Measurements from ENCODE around the gene AIMP2.
"Not testable (repeated sequence)": the region's sequence is repeated elsewhere in the genome, so short reads cannot be mapped to it uniquely, and the experiment has no call there.

AIMP2 gene

DNA sequence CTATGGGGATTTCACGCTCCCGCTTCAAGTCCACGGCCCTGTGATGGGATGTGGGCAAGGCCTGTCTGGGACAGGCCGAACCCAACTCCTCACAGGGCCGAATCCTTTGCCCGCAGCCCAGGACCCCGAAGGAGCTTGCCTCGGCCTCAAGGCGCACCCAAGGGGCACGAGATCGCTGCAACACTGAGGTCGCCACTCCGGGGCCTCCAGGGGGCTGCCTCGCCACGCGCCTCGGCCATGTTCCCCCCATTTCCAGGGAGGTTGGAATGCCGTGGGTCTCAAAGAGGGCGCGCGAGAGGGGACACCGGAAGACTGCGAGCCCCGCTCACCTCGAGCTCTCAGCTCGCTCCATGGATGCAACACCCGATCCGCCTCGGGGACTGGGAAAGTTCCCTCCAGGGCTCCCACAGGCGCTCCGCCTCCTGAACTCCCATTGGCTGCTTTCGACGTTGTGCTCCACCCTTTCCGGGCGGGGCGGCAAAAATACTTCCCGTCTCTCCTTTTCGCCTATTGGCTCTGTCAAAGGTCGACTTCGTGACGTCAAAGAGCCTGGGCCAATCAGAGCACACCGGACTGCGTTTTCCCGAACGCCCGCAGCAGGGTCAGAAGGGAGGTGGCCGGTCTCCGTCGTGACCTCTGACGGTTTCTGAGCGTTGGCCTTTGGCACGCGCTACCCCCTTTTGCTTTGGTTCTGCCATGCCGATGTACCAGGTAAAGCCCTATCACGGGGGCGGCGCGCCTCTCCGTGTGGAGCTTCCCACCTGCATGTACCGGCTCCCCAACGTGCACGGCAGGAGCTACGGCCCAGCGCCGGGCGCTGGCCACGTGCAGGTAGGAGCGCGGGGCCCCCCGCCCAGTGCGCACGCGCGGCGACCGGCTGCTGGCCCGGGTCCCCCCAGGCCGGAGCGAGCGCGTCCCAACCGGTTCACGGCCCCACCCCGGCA is at the start of gene AIMP2, which contains the start of gene PMS2:
Gene AIMP2 (plus strand): TSS at position 605 of the 944 bp plus-strand sequence. CDS start 92 bp downstream, at position 697.
Gene PMS2 (minus strand): TSS at position 382 of the 944 bp plus-strand sequence. CDS start 30 bp downstream, at position 352.
- DNase-seq, result peak; percentile 82 to 93

DNA sequence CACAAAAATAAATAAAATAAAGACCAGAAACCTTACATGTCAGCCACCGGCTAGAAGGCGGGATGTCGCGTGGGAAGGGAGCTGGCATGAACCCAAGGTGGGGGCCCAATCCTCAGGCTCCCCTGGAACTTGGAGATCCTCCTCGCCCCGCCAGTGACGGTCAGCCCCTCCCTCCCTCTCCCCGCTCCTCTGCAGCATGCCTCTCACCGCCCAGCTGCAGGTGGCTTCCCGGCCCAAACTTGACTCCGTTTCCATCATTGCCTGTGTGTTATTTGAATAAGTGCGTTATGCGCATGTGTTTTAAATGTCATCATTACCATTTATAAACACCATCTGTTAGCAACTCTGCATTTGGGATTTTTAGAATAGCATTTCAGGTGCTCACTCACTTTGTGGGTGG is 45.9 kb upstream of the AIMP2 start:
- DNase-seq, result not testable (repeated sequence)

DNA sequence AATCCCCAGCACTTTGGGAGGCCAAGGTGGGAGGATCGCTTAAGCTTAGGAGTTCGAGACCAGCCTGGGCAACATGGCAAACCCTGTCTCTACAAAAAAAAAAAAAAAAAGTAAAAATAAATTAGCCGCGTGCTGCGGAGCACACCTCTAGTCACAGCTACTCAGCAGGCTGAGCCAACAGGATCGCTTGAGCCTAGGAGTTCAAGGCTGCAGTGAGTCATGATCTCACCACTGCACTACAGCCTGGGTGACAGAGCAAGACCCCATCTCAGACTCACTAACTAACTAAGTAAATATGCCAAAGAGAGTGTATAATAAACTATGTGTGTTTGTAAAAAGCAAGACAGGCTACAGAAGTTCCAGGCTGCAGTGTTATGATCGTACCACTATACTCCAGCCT is 45.3 kb upstream of the AIMP2 start:
- DNase-seq, result not testable (repeated sequence)

DNA sequence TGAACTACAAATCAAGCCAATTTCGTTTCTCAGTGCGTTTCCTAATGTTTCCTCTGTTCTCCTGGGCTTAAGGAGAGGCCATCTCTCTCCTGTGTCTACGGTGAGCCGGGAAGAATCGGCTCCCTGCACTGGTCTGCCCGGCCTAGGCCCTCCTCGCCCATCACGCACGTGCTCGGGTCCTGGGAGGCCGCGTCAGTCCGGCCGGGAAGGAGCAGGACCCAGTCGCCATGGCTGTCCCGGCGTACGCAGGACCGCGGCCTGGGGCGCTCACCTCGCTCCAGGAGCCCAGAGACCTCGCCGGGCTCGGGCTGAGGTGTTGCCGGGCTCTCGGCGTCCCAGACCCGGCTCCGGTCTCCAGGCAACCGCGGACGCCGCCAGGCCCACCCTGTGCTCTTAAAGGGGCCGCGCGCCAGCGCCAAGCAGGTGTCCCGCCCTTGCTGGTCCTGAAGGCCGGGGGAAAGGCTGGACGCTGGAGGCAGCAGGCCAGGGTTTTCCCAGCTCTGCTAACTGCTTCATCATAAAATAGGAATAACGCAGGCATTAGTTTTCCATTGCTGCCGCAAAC is 38.6 kb upstream of the AIMP2 start, which contains the start of gene RSPH10B:
Gene RSPH10B (minus strand): TSS at position 343 of the 565 bp plus-strand sequence. CDS start 3,573 bp downstream, outside the sequence.
- not testable (repeated sequence) for DNase-seq

DNA sequence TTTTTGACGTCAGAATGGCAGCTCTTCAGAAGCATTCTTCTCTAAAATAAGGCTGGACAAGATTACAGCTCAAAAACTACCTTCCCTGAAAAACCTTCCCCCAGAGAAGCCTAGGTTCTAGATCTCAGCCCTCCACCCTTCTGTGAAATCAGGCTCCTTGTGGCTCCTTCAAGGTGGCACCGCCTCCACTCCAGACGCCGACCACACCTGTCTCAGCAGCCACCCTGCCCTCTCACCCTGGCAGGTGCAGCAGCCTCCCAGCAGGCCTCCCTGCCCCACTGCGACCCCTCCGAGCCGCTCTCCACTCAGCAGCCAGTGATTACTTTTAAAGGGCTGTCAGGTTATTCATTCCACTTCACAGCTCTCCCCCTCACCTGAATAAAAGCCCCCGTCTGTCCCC is 35.5 kb upstream of the AIMP2 start:
- DNase-seq, result not testable (repeated sequence)

DNA sequence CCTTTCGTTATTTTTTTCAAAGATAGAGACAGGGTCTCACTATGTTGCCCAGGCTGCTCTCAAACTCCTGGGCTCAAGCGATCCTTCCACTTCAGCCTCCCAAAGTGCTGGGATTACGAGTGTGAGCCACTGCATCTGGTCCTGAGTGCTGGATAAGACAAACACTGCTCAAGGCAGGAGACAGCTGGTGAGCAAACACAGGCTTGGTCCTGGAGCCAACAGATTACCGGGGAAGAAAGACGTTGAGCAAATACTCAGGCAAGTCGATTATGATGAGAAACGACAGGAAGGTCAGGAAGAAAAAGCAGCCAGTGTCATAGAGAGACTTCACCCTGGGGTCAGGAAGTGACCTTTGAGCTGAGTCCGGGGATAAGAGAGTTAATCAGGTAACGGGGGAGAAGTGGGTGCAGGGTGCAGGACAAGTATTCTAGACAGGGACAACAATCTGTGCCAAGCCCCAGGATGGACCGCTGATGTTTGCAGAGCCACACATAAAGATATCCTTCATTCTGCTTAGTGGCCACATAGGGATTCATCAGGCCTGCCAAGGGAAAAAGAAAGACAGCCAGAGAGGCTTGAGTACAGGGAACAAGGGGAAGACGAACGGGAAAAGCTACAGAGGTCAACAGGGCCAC is 29.3 kb upstream of the AIMP2 start:
- DNase-seq, result not testable (repeated sequence)

DNA sequence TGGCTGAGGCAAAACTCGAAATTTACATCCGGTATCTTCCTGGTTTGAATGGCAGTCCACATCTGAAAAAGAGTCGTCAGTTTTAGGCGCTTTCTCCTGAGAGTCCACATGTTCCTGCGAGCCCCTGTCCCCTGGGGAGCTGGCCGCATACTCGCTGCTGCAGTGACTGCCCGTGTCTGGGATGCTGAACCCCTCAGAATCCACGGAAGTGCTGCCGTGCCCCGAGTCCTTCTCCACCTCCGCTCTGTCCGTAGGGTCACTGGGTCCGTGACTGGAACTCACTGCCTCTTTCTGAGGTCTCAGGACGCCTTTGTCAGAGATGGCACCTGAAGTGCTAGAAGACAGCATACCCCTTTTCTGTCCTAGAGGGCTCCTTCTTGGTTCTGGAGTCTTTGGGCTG is 22.0 kb upstream of the AIMP2 start:
- not testable (repeated sequence) for DNase-seq

DNA sequence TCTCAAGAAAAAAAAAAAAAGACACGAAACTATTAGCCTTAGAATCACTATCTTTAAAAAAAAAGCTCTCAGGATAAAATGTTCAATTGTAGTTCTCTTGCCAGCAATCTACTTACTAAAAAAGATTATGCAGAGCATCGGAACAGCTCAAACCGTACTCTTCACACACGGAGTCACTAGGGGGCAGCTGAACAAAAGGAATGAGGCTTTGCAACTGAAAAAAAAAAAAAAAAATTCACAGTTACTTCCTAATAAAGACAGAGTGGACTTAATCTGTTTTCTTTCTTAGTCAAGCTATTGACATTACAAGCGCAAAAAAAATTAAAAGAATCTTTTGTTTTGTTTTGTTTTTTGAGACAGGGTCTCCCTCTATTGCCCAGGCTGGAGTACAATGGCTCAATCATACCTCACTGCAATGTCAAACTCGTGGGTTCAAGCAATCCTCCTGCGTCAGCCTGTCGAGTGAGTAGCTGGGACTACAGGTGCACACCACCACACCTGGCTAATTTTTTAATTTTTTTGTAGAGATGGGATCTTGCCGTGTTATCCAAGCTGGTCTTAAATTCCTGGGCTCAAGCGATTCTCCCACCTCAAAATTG is 11.8 kb upstream of the AIMP2 start:
- DNase-seq, result peak; percentile 53 to 67

DNA sequence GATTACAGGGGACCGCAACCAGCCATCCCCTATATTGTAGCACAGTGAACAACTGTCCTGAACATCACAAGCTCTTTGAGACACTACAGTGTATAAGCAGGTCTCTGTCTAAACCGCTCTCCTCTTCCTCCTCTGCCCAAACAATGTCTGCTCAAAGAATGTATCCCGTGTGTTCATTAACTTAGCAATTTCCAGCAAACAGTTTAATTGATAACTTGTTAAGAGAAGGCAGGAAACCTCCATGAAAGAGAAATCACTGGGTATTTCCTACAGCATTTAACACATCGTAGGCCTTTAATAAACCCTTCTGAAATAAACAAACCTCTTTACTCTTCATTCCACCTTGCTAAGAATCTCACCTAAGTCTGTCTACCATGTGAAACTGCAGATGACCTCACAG is 1.7 kb upstream of the AIMP2 start:
- no peak for DNase-seq

DNA sequence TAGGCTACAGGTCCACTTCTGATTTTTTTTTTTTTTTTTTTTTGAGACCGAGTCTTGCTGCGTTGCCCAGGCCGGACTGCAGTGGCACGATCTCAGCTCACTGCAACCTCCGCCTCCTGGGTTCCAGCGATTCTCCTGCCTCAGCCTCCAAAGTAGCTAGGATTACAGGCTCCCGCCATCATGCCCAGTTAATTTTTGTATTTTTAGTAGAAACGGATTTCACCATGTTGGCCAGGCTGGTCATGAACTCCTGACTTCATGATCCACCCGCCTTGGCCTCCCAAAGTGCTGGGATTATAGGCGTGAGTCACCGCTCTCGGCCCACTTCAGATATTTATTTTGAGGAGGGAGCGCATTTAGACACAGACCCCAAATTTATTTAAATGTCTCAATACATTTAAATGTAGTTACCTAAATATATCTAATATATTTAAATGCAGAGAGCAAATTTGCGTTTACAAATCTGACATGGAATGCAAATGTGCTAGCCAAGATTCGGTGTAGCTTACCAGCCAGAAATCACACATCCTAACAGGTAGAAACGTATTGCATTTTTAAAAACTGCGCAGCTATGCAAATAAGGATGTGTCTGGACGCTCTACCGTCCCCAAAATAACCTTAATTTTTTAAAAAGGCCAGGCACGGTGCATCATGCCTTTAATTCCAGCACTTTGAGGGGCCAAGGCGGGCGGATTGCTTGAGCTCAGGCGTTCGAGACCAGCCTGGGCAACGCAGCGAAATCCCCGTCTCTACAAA is 1.1 kb upstream of the AIMP2 start:
- not testable (repeated sequence) for DNase-seq

DNA sequence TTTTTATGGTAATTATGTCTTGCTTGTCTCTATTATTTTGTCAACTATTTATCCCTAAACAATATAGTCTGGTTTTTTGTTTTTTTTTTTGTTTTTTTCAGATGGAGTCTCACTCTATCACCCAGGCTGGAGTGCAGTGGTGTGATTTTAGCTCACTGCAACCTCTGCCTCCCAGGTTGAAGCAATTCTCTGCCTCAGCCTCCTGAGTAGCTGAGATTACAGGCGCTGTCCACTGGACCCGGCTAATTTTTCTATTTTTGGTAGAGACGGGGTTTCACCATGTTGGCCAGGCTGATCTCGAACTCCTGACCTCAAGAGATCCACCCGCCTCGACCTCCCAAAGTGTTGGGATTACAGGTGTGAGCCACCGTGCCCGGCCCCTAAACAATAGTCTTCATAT is 1.3 kb downstream of the AIMP2 start:
- DNase-seq, result not testable (repeated sequence)

DNA sequence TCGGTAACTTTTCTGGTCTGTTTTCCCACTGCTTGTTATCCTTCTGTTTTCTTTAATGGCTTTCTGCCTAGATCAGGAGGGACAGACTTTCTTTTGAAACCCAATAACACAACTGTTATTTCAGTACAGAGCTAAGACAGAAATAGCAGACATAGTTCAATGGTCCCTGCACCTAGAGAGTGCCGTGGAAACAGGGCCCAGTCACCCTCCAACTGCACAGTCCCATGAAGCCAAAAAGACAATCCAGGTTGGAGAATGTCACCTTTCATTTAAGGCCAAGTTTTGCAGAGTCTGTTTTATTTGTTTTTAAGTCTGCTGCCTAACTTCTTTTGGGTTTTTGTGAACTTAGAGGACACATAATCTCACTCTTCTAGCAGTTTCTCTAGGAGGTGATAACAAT is 2.5 kb downstream of the AIMP2 start:
- no peak for DNase-seq

DNA sequence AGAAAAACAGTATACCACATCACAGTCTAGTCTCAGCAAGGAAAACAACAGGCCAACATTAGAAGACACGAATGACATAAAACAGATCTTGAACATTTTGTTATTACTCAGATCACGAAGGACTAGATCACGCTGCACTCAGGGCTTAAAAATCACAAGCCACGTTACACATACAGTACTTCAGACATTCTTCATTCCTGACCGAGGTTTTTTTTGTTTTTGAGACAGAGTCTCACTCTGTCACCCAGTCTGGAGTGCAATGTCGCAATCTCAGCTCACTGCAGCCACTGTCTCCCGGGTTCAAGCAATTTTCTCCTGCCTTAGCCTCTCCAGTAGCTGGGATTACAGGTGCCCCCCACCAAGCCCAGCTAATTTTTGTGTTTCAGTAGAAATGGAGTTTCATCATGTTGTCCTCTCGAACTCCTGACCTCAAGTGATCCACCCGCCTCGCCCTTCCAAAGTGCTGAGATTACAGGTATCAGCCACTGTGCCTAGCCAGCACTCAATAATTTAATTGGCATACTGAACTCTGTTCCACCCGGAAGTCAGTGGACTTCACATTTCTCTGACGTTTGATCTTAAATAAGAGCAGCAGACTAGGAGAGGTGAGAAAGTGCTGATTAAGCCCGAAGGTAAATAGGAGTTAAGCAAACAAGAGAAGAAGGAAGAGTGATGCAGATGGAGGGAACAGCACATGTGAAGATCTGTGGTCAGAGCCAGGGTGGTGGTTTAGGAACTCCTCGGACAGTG is 3.5 kb downstream of the AIMP2 start:
- DNase-seq, result no peak

DNA sequence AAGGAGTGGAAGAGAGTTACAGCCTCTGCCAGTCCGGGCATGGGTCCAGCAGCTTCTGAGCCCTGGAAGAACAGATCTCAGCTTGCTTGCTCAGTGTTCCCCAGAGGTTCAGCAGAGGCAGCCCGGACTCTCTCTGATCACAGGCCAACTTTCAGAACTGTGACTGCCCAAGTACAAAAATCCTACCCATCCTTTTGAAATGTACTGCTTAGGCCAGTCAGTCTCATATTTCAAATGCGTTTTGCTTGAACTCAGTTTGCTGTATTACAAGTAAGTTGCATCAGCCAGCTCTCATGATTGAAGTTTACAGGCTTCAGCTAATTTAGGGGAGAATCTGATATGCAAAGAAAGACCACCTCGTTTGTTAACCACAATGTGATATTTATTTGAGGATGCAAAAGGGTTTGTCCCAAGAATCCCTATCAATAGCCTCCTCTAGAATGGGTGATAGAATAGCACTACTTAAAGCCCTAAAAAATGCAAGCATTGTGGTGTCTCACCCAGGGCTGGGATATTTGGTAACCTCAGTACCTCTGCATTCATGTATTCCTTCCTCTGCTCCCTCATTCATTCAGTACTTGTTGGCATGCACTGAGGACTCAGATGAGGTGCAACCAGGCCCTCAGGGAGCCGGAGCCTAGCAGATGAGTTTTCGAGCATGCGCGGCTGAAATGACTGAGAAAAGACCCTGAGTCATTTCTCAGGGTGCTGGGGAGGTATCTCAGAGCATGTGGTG is 7.0 kb downstream of the AIMP2 start:
- DNase-seq, result no peak

DNA sequence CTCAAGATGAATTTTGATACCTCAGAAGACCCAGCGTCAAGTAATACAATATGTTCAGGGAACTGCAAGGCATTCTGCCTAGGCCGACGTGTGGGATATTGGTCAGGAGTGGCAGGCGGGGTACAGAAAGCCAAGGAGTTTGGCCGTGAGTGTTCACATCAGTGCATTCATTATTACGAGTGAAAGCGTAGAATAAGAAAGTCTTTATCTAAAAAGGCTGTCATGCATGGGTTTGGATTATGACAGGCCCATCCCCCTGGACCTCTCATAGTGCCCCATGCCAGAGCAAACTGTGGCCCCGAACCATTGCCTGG is 7.5 kb downstream of the AIMP2 start:
- no peak for DNase-seq

DNA sequence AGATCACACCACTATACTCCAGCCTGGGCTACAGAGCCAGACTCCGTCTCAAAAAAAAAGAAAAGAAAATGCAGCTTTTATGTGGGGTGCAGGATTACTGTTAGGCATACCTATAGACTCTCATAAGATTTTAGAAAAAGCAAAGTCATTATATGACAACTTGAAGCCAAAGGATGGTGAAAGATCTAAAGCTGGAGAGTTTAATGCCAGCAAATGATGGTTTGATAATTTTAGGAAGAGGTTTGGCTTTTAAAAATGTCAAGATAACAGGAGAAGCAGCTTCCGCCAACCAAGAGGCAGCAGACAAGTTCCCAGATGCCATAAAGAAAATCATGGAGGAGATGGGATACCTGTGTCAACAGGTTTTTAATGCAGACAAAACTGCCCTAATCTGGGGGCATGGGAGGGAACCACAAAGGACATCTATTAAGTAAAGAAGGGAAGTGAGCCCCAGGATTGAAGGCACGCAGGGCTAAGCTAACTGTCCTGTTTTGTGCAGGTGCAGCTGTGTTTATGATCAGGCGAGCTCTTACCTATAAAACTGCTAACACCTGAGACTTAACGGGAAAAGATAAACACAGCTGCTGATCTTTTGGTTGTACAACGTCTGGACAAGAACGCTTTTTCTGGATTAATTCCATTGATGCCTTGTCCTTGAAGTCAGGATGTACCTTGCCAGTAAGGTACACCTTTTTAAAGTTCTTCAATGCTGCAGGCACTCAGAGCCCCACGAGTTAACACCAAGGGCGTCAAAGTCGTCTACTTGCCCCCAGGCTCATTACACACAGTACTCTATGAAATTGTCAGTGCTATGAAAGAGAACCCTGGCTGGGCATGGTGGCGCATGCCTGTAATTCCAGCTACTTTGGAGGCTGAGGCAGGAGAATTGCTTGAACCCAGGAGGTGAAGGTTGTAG is 11.6 kb downstream of the AIMP2 start:
- DNase-seq, result no peak

DNA sequence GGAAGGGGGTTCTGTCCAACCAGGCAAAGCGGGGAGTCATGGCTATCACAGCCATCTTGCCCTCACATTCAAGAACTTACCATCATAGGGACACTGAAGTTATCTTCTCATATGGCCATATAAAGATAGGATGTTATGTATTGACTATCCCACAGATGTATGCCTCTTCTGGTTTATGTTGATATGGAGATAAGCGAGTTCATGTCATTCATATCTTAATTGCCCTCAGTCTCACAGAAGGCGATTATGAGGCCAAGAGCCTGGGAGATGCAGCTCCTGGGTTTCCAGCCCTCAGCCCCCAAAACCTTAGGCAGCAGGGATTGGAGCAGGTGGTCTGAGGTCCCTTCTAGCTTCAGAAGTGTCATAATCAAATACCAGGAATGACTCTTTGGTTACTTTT is 13.6 kb downstream of the AIMP2 start:
- no peak for DNase-seq

DNA sequence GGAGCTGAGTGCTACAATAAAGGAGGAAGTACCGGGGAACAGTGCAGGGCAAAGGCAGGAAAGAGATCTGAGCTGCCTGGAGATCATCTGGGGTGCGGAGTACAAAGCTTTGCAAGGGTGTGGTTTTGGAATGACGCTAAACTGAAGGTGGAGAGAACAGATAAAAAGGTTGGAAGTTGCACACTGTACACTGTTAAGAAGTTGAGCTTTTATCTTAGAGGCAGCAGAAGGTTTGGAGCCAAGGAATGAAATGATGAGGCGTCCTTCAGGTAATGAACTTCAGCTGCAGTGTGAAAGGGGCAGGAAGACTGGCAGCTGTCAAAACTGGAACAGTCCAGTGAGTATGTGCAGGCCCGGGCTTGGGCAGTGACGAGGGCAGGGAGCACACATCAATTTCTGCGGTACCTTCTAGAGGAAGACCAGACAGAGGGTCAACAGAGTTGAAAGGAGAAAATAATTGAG is 14.9 kb downstream of the AIMP2 start:
- peak; percentile 59 to 73 for DNase-seq

DNA sequence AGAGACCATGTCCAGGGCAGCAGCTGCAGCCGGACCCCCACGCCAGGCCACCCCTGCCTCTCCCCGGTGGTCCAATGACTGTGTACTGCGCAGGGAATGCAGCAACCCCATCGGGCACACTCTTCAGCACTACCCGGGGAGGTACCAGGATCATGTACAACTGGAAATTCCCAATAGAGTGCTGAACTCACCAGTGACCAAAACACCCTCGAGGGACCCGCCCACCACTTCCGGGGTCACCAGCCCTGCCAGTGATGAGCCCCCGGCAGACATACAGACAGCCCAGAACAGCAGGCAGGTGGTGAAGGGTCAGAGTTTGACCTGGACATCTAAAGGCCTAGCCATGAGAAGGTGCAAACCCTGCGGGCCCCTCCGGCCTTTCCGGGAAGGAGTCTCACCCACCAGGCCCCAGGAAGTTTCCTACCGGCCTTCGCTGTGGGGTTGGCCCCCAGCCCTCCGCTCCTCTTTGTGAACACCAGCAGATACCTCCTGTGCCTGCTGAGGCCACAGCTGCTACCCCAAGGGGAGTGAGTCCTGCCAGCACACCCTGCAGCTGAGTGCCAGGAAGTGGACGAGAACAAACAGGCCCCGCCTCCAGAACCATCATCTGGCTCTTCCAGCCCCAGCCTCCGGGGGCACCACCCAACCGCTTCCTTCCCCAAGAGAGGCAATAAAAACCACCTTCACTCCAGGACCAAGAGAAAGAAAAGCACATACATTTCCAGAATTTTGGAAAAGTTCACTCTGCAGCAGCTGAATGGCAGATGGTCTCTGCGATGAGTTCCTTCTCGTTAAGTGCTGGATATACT is 17.1 kb downstream of the AIMP2 start:
- DNase-seq, result peak; percentile 66 to 67
